HG03039 (cell line): ENCODE results near the gene SRSF9.

ENCODE experiments used
- ATAC-seq: cut with Tn5 transposase; IDR thresholded peaks from one replicate; pipeline ENCODE4 v1.9.1; 2021; ENCODE audit warnings: mild to moderate bottlenecking, moderate library complexity; ENCODE audit not compliant: unreplicated experiment

The SRSF9 gene

GRCh38 chr12:120483621-120484020 lies 14.1 kb upstream of the SRSF9 start:
- no peak for ATAC-seq

- no peak for ATAC-seq
Measured at GRCh38 chr12:120481022-120481767, 11.6 kb upstream of the SRSF9 start.

- no peak for ATAC-seq
Measured at GRCh38 chr12:120480211-120480610, 10.7 kb upstream of the SRSF9 start.

- no peak for ATAC-seq
Measured at GRCh38 chr12:120479458-120479857, 9.9 kb upstream of the SRSF9 start.

- ATAC-seq, result no peak
Measured at GRCh38 chr12:120475643-120476042, 6.1 kb upstream of the SRSF9 start.

GRCh38 chr12:120474616-120474960 lies 5.0 kb upstream of the SRSF9 start:
- ATAC-seq, result no peak

- ATAC-seq, result no peak
Measured at GRCh38 chr12:120473807-120474615, 4.5 kb upstream of the SRSF9 start.

GRCh38 chr12:120472521-120472920 lies 3.0 kb upstream of the SRSF9 start:
- no peak for ATAC-seq

GRCh38 chr12:120470150-120470784 lies 719 bp upstream of the SRSF9 start:
- ATAC-seq, result no peak

- peak; percentile 17 for ATAC-seq
Measured at GRCh38 chr12:120468821-120469449, 613 bp downstream of the SRSF9 start.

- no peak for ATAC-seq
Measured at GRCh38 chr12:120468325-120468820, 1.2 kb downstream of the SRSF9 start.

GRCh38 chr12:120467439-120467838 lies 2.1 kb downstream of the SRSF9 start:
- ATAC-seq, result no peak

GRCh38 chr12:120466560-120467315 lies 2.8 kb downstream of the SRSF9 start:
- ATAC-seq, result no peak

GRCh38 chr12:120465756-120466155 lies 3.8 kb downstream of the SRSF9 start:
- no peak for ATAC-seq

GRCh38 chr12:120463712-120464111 lies 5.8 kb downstream of the SRSF9 start:
- no peak for ATAC-seq

GRCh38 chr12:120462099-120462640 lies 7.4 kb downstream of the SRSF9 start:
- ATAC-seq, result no peak

- no peak for ATAC-seq
Measured at GRCh38 chr12:120460157-120460556, 9.4 kb downstream of the SRSF9 start.

GRCh38 chr12:120457133-120457532 lies 12.4 kb downstream of the SRSF9 start:
- ATAC-seq, result no peak

- ATAC-seq, result no peak
Measured at GRCh38 chr12:120455302-120455701, 14.2 kb downstream of the SRSF9 start.

- ATAC-seq, result no peak
Measured at GRCh38 chr12:120453977-120454376, 15.6 kb downstream of the SRSF9 start.
